Mammary epithelial cell (primary cell): ENCODE results near the gene RCL1.

Experiments used
- CTCF ChIP-seq, 2 donors: IDR thresholded peaks in 1 of 2; conservative IDR thresholded peaks in 1 of 2; 2 replicates each; pipeline ENCODE4 v1.5.1; 2011 to 2012; ENCODE audit warnings: inconsistent platforms in 2 of 2, low read length in 2 of 2, mild to moderate bottlenecking in 2 of 2, control low read depth in 1 of 2, low read depth in 1 of 2; ENCODE audit not compliant: insufficient read depth in 1 of 2; ENCODE audit errors: extremely low read depth in 1 of 2
- EZH2 ChIP-seq: IDR thresholded peaks from 2 replicates; pipeline ENCODE4 v1.6.1; 2012; ENCODE audit warnings: low read length, inconsistent platforms, borderline replicate concordance

GRCh38 chr9:4781408-4781807, 11.3 kb upstream of the RCL1 start:
- TF ChIP-seq CTCF (conservative IDR thresholded peaks at IDR 0.05 in 1 of 2, IDR thresholded peaks at IDR 0.05 in 1 of 2; ENCODE audit: extremely low read depth in 1 of 2, insufficient read depth in 1 of 2, low read depth in 1 of 2, low read length in 2 of 2) (no peak), EZH2 (no peak)
